HCT116 (cell line): ENCODE data around the gene GAK. TPM values are rescaled to one million over a fixed set of nuclear protein-coding genes. Genes with fewer than 3 reads are reported as not detected.

Source experiments
- ATAC-seq: fragments of 200-7000 bp; cut with Tn5 transposase; 2 replicates; pipeline ENCODE4 v1.9.1; 2020; ENCODE audit warnings: mild to moderate bottlenecking, moderate library complexity
- BruUV-seq: library from RNA; stranded (reverse); fragments of 400-500 nt; replicated peaks from 2 replicates; lab custom pipeline; 2021; lab: Mats Ljungman, UMichigan
- CTCF ChIA-PET: fragments of 300-600 bp; sonication (Branson Sonifier 250); formaldehyde crosslinking; loops from one replicate; lab custom pipeline; 2021; ENCODE audit warnings: antibody characterized with exemption; lab: Charles Lee
- POLR2A ChIA-PET: fragments of 300-600, 350-600 bp; sonication (Branson Sonifier 250); formaldehyde crosslinking; loops from one replicate; lab custom pipeline; 2021; ENCODE audit warnings: antibody characterized with exemption; lab: Charles Lee
- RAD21 ChIA-PET, 2 experiments: fragments of 300-600 bp; sonication (Branson Sonifier 250); formaldehyde crosslinking; loops; one replicate each; lab custom pipeline; 2023; ENCODE audit warnings: low total read pairs in 2 of 2; ENCODE audit not compliant: uncharacterized antibody in 2 of 2, unreplicated experiment in 2 of 2, low non-redundant PET in 1 of 2; lab: Charles Lee
- DNase-seq: peaks from one replicate; pipeline ENCODE4 v3.0.0-alpha.2; 2010; ENCODE audit warnings: low read depth, low spot score
- H2AFZ ChIP-seq: fragments of 200-600 bp; shearing (Covaris generic), sonication (generic); 2 replicates; pipeline ENCODE4 v1.6.1; 2017; ENCODE audit warnings: low read depth, mixed run types, mixed read lengths, antibody characterized with exemption, low read length; ENCODE audit not compliant: poor library complexity, severe bottlenecking
- H3K27ac ChIP-seq: 2 replicates; pipeline ENCODE4 v1.5.1; 2012; ENCODE audit warnings: low read depth, low read length
- H3K27me3 ChIP-seq: fragments of 200-600 bp; sonication (generic); 2 replicates; pipeline ENCODE4 v1.6.1; 2016; ENCODE audit warnings: mixed run types, low read length, mixed read lengths; ENCODE audit not compliant: insufficient read depth
- H3K36me3 ChIP-seq, 2 experiments: fragments of 200-500 bp in 1 of 2; fragments of 200-600 bp in 1 of 2; sonication (Bioruptor generic) in 1 of 2; sonication (generic) in 1 of 2; 2 replicates each; pipeline versions ENCODE4 v1.5.1 to v1.6.1; 2014 to 2016; ENCODE audit warnings: low read length in 2 of 2, inconsistent platforms in 1 of 2, mixed read lengths in 1 of 2, mixed run types in 1 of 2; ENCODE audit not compliant: insufficient read depth in 2 of 2, control insufficient read depth in 1 of 2
- H3K4me1 ChIP-seq, 2 experiments: fragments of 200-600 bp in 1 of 2; sonication (generic) in 1 of 2; 2 replicates each; pipeline versions ENCODE4 v1.5.1 to v1.6.1; 2012 to 2017; ENCODE audit warnings: low read length in 2 of 2, inconsistent platforms in 1 of 2, mild to moderate bottlenecking in 1 of 2, mixed read lengths in 1 of 2, mixed run types in 1 of 2, moderate library complexity in 1 of 2; ENCODE audit not compliant: insufficient read depth in 2 of 2, control insufficient read depth in 1 of 2
- H3K4me2 ChIP-seq: fragments of 200-600 bp; sonication (generic); 2 replicates; pipeline ENCODE4 v1.6.1; 2017; ENCODE audit warnings: mixed run types, low read length, mixed read lengths
- H3K4me3 ChIP-seq, 2 experiments: fragments of 200-600 bp in 1 of 2; sonication (generic) in 1 of 2; replicated peaks in 1 of 2; 2 replicates each; pipeline ENCODE4 v1.5.1; 2011 to 2016; ENCODE audit warnings: low read length in 2 of 2, control low read depth in 1 of 2, low read depth in 1 of 2, mild to moderate bottlenecking in 1 of 2, mixed read lengths in 1 of 2, mixed run types in 1 of 2
- H3K79me2 ChIP-seq: fragments of 200-600 bp; sonication (generic); 2 replicates; pipeline ENCODE4 v1.6.1; 2017; ENCODE audit warnings: mild to moderate bottlenecking, mixed run types, low read length, moderate library complexity, mixed read lengths; ENCODE audit not compliant: insufficient read depth
- H3K9ac ChIP-seq: fragments of 200-600 bp; sonication (generic); 2 replicates; pipeline ENCODE4 v1.6.1; 2016; ENCODE audit warnings: low read length, mixed read lengths
- H3K9me2 ChIP-seq: fragments of 200-600 bp; sonication (generic), shearing (Covaris generic); 2 replicates; pipeline ENCODE4 v1.6.1; 2017; ENCODE audit warnings: mixed run types, mild to moderate bottlenecking, moderate library complexity; ENCODE audit not compliant: insufficient read depth
- H3K9me3 ChIP-seq, 2 experiments: fragments of 200-500 bp in 1 of 2; fragments of 200-600 bp in 1 of 2; sonication (Bioruptor generic) in 1 of 2; sonication (generic) in 1 of 2; 2 replicates each; pipeline ENCODE4 v1.6.1; 2014 to 2017; ENCODE audit warnings: low read length in 2 of 2, mixed read lengths in 2 of 2, inconsistent platforms in 1 of 2, low read depth in 1 of 2, mild to moderate bottlenecking in 1 of 2, mixed run types in 1 of 2, moderate library complexity in 1 of 2; ENCODE audit not compliant: control insufficient read depth in 1 of 2, insufficient read depth in 1 of 2
- H4K20me1 ChIP-seq: fragments of 200-600 bp; sonication (generic), shearing (Covaris generic); 2 replicates; pipeline ENCODE4 v1.6.1; 2017; ENCODE audit warnings: mixed run types, mild to moderate bottlenecking, moderate library complexity; ENCODE audit not compliant: insufficient read depth
- CEBPB ChIP-seq: IDR thresholded peaks from 2 replicates; pipeline ENCODE4 v1.6.1; 2012; ENCODE audit warnings: low read depth
- EGR1 ChIP-seq: IDR thresholded peaks from 2 replicates; pipeline ENCODE4 v1.6.1; 2012; ENCODE audit warnings: low read depth
- POLR2A ChIP-seq: IDR thresholded peaks from 2 replicates; pipeline ENCODE4 v1.7.0; 2011; ENCODE audit warnings: borderline replicate concordance; ENCODE audit not compliant: insufficient read depth, insufficient read length; ENCODE audit errors: extremely low read depth
- POLR2AphosphoS5 ChIP-seq: IDR thresholded peaks from 2 replicates; pipeline ENCODE4 v1.6.1; 2011; ENCODE audit warnings: mild to moderate bottlenecking, low read depth, low read length, moderate library complexity
- SIN3A ChIP-seq: IDR thresholded peaks from 2 replicates; pipeline ENCODE4 v1.6.1; 2012; ENCODE audit warnings: low read depth
- SP1 ChIP-seq: IDR thresholded peaks from 2 replicates; pipeline ENCODE4 v1.6.1; 2012; ENCODE audit warnings: low read depth
- SRF ChIP-seq: IDR thresholded peaks from 2 replicates; pipeline ENCODE4 v1.6.1; 2012; ENCODE audit warnings: low read depth
- TCF7L2 ChIP-seq: IDR thresholded peaks from 2 replicates; pipeline ENCODE4 v1.7.0; 2011; ENCODE audit warnings: borderline replicate concordance, inconsistent platforms; ENCODE audit not compliant: insufficient read depth, insufficient read length; ENCODE audit errors: extremely low read depth
- intact Hi-C: fragments of 100-400 bp; cut with micrococcal nuclease; formaldehyde crosslinking; loops from 2 replicates; pipeline ENCODE4 v1.10.0; 2022
- total RNA-seq: library from RNA; stranded (reverse); gene quantifications from one replicate; pipeline ENCODE4 v1.2.1, GENCODE V29; 2021; ENCODE audit not compliant: unreplicated experiment
- TF ChIP-seq, protein P1 (sequence below), 3 experiments: fragments of 200-600 bp in 1 of 3; sonication (generic) in 1 of 3; IDR thresholded peaks in 2 of 3; conservative IDR thresholded peaks in 1 of 3; 2 replicates each; pipeline ENCODE4 v1.5.1; 2012 to 2017; ENCODE audit warnings: low read depth in 2 of 3, low read length in 2 of 3, antibody characterized with exemption in 1 of 3, borderline replicate concordance in 1 of 3, control low read depth in 1 of 3, mild to moderate bottlenecking in 1 of 3, mixed read lengths in 1 of 3, mixed run types in 1 of 3, moderate library complexity in 1 of 3; ENCODE audit not compliant: insufficient read depth in 1 of 3
- TF ChIP-seq, protein P2 (sequence below): IDR thresholded peaks from 2 replicates; pipeline ENCODE4 v1.6.1; 2011; ENCODE audit warnings: mild to moderate bottlenecking, low read length, moderate library complexity; ENCODE audit not compliant: insufficient replicate concordance; ENCODE audit errors: extremely low read depth

Gene GAK
- total RNA-seq, 1 experiment from 2014 or later, result 123 TPM

DNA sequence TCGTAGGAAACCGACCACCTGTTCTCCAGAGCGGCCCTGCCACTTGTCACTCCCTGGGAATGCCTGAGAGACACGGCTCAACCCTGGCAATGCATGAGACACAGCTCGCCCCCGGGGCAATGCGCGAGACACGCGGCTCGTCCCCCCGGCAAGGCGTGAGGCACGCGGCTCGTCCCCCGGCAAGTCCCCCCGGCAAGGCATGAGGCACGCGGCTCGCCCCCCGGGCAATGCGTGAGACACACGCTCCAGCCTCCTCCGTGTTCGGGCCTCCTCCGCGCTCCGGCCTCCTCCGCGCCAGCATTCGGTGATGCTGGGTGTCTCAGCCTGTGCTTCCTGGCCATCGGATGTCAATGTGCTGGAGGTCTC, 78.7 kb downstream of the GAK start:
- DNase-seq (no peak), ATAC-seq (no peak)
- no peak for TF ChIP-seq TCF7L2
- no peak for TF ChIP-seq POLR2A
- TF ChIP-seq EGR1, result no peak
- TF ChIP-seq, protein P1, sequence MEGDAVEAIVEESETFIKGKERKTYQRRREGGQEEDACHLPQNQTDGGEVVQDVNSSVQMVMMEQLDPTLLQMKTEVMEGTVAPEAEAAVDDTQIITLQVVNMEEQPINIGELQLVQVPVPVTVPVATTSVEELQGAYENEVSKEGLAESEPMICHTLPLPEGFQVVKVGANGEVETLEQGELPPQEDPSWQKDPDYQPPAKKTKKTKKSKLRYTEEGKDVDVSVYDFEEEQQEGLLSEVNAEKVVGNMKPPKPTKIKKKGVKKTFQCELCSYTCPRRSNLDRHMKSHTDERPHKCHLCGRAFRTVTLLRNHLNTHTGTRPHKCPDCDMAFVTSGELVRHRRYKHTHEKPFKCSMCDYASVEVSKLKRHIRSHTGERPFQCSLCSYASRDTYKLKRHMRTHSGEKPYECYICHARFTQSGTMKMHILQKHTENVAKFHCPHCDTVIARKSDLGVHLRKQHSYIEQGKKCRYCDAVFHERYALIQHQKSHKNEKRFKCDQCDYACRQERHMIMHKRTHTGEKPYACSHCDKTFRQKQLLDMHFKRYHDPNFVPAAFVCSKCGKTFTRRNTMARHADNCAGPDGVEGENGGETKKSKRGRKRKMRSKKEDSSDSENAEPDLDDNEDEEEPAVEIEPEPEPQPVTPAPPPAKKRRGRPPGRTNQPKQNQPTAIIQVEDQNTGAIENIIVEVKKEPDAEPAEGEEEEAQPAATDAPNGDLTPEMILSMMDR (IDR thresholded peaks at IDR 0.05 in 2 of 3, conservative IDR thresholded peaks at IDR 0.05 in 1 of 3; ENCODE audit: borderline replicate concordance in 1 of 3, insufficient read depth in 1 of 3, low read depth in 2 of 3, low read length in 2 of 3), result no peak
- TF ChIP-seq SP1, result no peak
- no peak for TF ChIP-seq SIN3A
- TF ChIP-seq SRF, result no peak
- no peak for TF ChIP-seq CEBPB
- TF ChIP-seq POLR2AphosphoS5, result no peak
- TF ChIP-seq, protein P2, sequence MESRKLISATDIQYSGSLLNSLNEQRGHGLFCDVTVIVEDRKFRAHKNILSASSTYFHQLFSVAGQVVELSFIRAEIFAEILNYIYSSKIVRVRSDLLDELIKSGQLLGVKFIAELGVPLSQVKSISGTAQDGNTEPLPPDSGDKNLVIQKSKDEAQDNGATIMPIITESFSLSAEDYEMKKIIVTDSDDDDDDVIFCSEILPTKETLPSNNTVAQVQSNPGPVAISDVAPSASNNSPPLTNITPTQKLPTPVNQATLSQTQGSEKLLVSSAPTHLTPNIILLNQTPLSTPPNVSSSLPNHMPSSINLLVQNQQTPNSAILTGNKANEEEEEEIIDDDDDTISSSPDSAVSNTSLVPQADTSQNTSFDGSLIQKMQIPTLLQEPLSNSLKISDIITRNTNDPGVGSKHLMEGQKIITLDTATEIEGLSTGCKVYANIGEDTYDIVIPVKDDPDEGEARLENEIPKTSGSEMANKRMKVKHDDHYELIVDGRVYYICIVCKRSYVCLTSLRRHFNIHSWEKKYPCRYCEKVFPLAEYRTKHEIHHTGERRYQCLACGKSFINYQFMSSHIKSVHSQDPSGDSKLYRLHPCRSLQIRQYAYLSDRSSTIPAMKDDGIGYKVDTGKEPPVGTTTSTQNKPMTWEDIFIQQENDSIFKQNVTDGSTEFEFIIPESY, result no peak
- ChIA-PET POLR2A (no interaction called here), CTCF (no interaction called here), RAD21 (no interaction called here)
- Histone ChIP-seq H3K27ac (no peak overlapping the region), H3K4me2 (no peak overlapping the region), H4K20me1 (no peaks in the 10 kb centered on the region), H3K4me1 (no peaks in the 10 kb centered on the region), H3K4me3 (no peak overlapping the region), H3K9ac (no peak overlapping the region), H3K27me3 (no peaks in the 10 kb centered on the region), H3K36me3 (peaks cover 0 to 10% of the 10 kb centered on the region in 2 experiments; a peak in 2 of 4 replicates), H3K9me3 (no peaks in the 10 kb centered on the region), H3K79me2 (no peaks in the 10 kb centered on the region), H3K9me2 (no peaks in the 10 kb centered on the region), H2AFZ (no peak overlapping the region)
- intact Hi-C loops, result no loop called here
- no TSS peak for BruUV-seq
